H9 (cell line): ENCODE data around the gene LIPC. TPM values are rescaled to one million over a fixed set of nuclear protein-coding genes. Genes with fewer than 3 reads are reported as not detected.

ENCODE experiments used
- DNase-seq: peaks from one replicate; pipeline ENCODE4 v3.0.0-alpha.2; 2017
- H2AFZ ChIP-seq: one replicate; pipeline ENCODE4 v1.6.1; 2013; ENCODE audit warnings: mild to moderate bottlenecking, low read length, control low read depth, moderate library complexity
- H2AK5ac ChIP-seq: 2 replicates; pipeline ENCODE4 v1.6.1; 2013; ENCODE audit warnings: low read length, control low read depth, mixed read lengths; ENCODE audit not compliant: insufficient read length
- H2BK120ac ChIP-seq: one replicate; pipeline ENCODE4 v1.6.1; 2013; ENCODE audit warnings: low read depth, mild to moderate bottlenecking, low read length, control low read depth, inconsistent platforms; ENCODE audit not compliant: poor library complexity, severe bottlenecking
- H2BK12ac ChIP-seq: 2 replicates; pipeline ENCODE4 v1.6.1; 2013; ENCODE audit warnings: low read length, control low read depth, mixed read lengths, low read depth; ENCODE audit not compliant: insufficient read length
- H2BK15ac ChIP-seq: 2 replicates; pipeline ENCODE4 v1.6.1; 2013; ENCODE audit warnings: low read depth, low read length, control low read depth
- H2BK20ac ChIP-seq: one replicate; pipeline ENCODE4 v1.6.1; 2013; ENCODE audit warnings: low read depth, mild to moderate bottlenecking, low read length, control low read depth, inconsistent platforms; ENCODE audit not compliant: poor library complexity, severe bottlenecking
- H2BK5ac ChIP-seq: 2 replicates; pipeline ENCODE4 v1.6.1; 2013; ENCODE audit warnings: low read length, control low read depth, mixed read lengths; ENCODE audit not compliant: insufficient read length
- H3K14ac ChIP-seq: 2 replicates; pipeline ENCODE4 v1.6.1; 2013; ENCODE audit warnings: low read length, control low read depth; ENCODE audit not compliant: insufficient read depth
- H3K18ac ChIP-seq: 2 replicates; pipeline ENCODE4 v1.6.1; 2013; ENCODE audit warnings: low read depth, mild to moderate bottlenecking, mixed read lengths, low read length, control low read depth; ENCODE audit not compliant: insufficient read length
- H3K23ac ChIP-seq: 2 replicates; pipeline ENCODE4 v1.6.1; 2013; ENCODE audit warnings: low read length, control low read depth, mixed read lengths, low read depth; ENCODE audit not compliant: insufficient read length
- H3K23me2 ChIP-seq: 2 replicates; pipeline ENCODE4 v1.6.1; 2013; ENCODE audit warnings: low read depth, mild to moderate bottlenecking, mixed read lengths, low read length, control low read depth; ENCODE audit not compliant: insufficient read length, poor library complexity, severe bottlenecking
- H3K27ac ChIP-seq: 2 replicates; pipeline ENCODE4 v1.5.1; 2013; ENCODE audit warnings: low read length, control low read depth, mixed read lengths, low read depth; ENCODE audit not compliant: insufficient read length
- H3K27me3 ChIP-seq: 2 replicates; pipeline ENCODE4 v1.6.1; 2013; ENCODE audit warnings: low read length, control low read depth, inconsistent platforms; ENCODE audit not compliant: insufficient read depth
- H3K4ac ChIP-seq: 2 replicates; pipeline ENCODE4 v1.6.1; 2013; ENCODE audit warnings: low read depth, mild to moderate bottlenecking, control low read depth, inconsistent platforms, low read length, moderate library complexity
- H3K4me1 ChIP-seq: 2 replicates; pipeline ENCODE4 v1.6.1; 2013; ENCODE audit warnings: low read length, control low read depth, inconsistent platforms; ENCODE audit not compliant: insufficient read depth
- H3K4me2 ChIP-seq: 2 replicates; pipeline ENCODE4 v1.6.1; 2013; ENCODE audit warnings: low read length, control low read depth, mixed read lengths; ENCODE audit not compliant: insufficient read length, insufficient read depth
- H3K56ac ChIP-seq: 2 replicates; pipeline ENCODE4 v1.6.1; 2013; ENCODE audit warnings: low read depth, mild to moderate bottlenecking, mixed read lengths, low read length, control low read depth; ENCODE audit not compliant: insufficient read length
- H3K79me1 ChIP-seq: 2 replicates; pipeline ENCODE4 v1.6.1; 2013; ENCODE audit warnings: low read depth, mild to moderate bottlenecking, moderate library complexity, low read length, control low read depth, inconsistent platforms; ENCODE audit not compliant: insufficient read depth, poor library complexity, severe bottlenecking
- H3K79me2 ChIP-seq: 2 replicates; pipeline ENCODE4 v1.6.1; 2013; ENCODE audit warnings: low read length, control low read depth, inconsistent platforms; ENCODE audit not compliant: insufficient read depth
- H3K9ac ChIP-seq: 2 replicates; pipeline ENCODE4 v1.6.1; 2013; ENCODE audit warnings: low read length, control low read depth, mixed read lengths; ENCODE audit not compliant: insufficient read length; ENCODE audit errors: extremely low read depth
- H3K9me3 ChIP-seq: one replicate; pipeline ENCODE4 v1.6.1; 2013; ENCODE audit warnings: low read depth, low read length, inconsistent platforms; ENCODE audit not compliant: control insufficient read depth
- H3T11ph ChIP-seq: one replicate; pipeline ENCODE4 v1.6.1; 2013; ENCODE audit warnings: mild to moderate bottlenecking, low read length, control low read depth, inconsistent platforms
- H4K20me1 ChIP-seq: one replicate; pipeline ENCODE4 v1.6.1; 2013; ENCODE audit not compliant: control insufficient read depth, insufficient read length, insufficient read depth
- H4K5ac ChIP-seq: 2 replicates; pipeline ENCODE4 v1.6.1; 2013; ENCODE audit warnings: low read depth, mild to moderate bottlenecking, mixed read lengths, low read length, control low read depth; ENCODE audit not compliant: insufficient read length
- H4K8ac ChIP-seq: replicated peaks from 2 replicates; pipeline ENCODE4 v1.6.1; 2013; ENCODE audit warnings: low read length, control low read depth, mixed read lengths, low read depth; ENCODE audit not compliant: insufficient read length
- H4K91ac ChIP-seq: 2 replicates; pipeline ENCODE4 v1.6.1; 2013; ENCODE audit warnings: low read depth, mild to moderate bottlenecking, moderate library complexity, mixed read lengths, low read length, control low read depth; ENCODE audit not compliant: insufficient read length
- H3K27ac Mint-ChIP-seq, 3 experiments: 2 replicates in 2 of 3; 3 replicates in 1 of 3; pipeline ENCODE4 v1.8.0; 2020 to 2021; ENCODE audit warnings: mixed read lengths in 3 of 3, mild to moderate bottlenecking in 1 of 3, moderate library complexity in 1 of 3
- H3K27me3 Mint-ChIP-seq: 2 replicates; pipeline ENCODE4 v1.8.0; 2021; ENCODE audit warnings: low read depth, mild to moderate bottlenecking, moderate library complexity, mixed read lengths
- H3K36me3 Mint-ChIP-seq, 3 experiments: 2 replicates in 2 of 3; 3 replicates in 1 of 3; pipeline ENCODE4 v1.8.0; 2020 to 2021; ENCODE audit warnings: low read depth in 3 of 3, mixed read lengths in 3 of 3; ENCODE audit not compliant: insufficient read depth in 1 of 3
- H3K4me1 Mint-ChIP-seq, 2 experiments: 2 replicates each; pipeline ENCODE4 v1.8.0; 2020; ENCODE audit warnings: mixed read lengths in 2 of 2
- H3K4me3 Mint-ChIP-seq, 2 experiments: 2 replicates in 1 of 2; 3 replicates in 1 of 2; pipeline ENCODE4 v1.8.0; 2020 to 2021; ENCODE audit warnings: mild to moderate bottlenecking in 2 of 2, mixed read lengths in 2 of 2, moderate library complexity in 1 of 2
- H3K9me3 Mint-ChIP-seq, 2 experiments: 2 replicates in 1 of 2; 3 replicates in 1 of 2; pipeline ENCODE4 v1.8.0; 2020; ENCODE audit warnings: mild to moderate bottlenecking in 2 of 2, mixed read lengths in 2 of 2, moderate library complexity in 1 of 2
- WGBS: extraction: QIAGEN DNeasy Blood & Tissue Kit; methylation state at CpG from one replicate; pipeline ENCODE4 v1.1.7; 2013; ENCODE audit warnings: missing lambda C conversion rate, low lambda C conversion rate, mixed read lengths; ENCODE audit not compliant: insufficient read length; ENCODE audit errors: extremely low coverage; 5-methylcytosine and 5-hydroxymethylcytosine counted together
- total RNA-seq: library from RNA; stranded (reverse); gene quantifications from 2 replicates; pipeline ENCODE4 v1.2.1, GENCODE V29; 2021
- TF ChIP-seq, protein P1 (sequence below): fragments of 200-600 bp; sonication (generic); conservative IDR thresholded peaks from 3 replicates; pipeline ENCODE4 v1.8.0; 2021; ENCODE audit warnings: antibody characterized with exemption, mild to moderate bottlenecking

Gene LIPC
- total RNA-seq, 1 experiment from 2014 or later: not detected

- Histone ChIP-seq H3K9me3 (no peaks in the 10 kb centered on the region), H3K79me1 (no peaks in the 10 kb centered on the region), H3K79me2 (no peaks in the 10 kb centered on the region), H3K23me2 (no peaks in the 10 kb centered on the region), H3K4me2 (no peak overlapping the region), H3K9ac (no peak overlapping the region), H3K56ac (no peak overlapping the region), H3K27ac (no peak overlapping the region), H2BK120ac (no peak overlapping the region), H3K4ac (no peak overlapping the region), H3K18ac (no peak overlapping the region), H4K5ac (no peak overlapping the region), H2BK15ac (no peak overlapping the region), H2AK5ac (no peak overlapping the region), H2BK12ac (no peak overlapping the region), H3K27me3 (no peaks in the 10 kb centered on the region), H4K20me1 (no peaks in the 10 kb centered on the region), H3T11ph (no peak overlapping the region), H2BK5ac (no peak overlapping the region), H2BK20ac (no peak overlapping the region), H4K91ac (no peak overlapping the region), H3K23ac (no peak overlapping the region), H2AFZ (no peak overlapping the region), H3K14ac (no peak overlapping the region), H3K4me1 (no peaks in the 10 kb centered on the region), H4K8ac (no peak overlapping the region)
- H3K4me3 Mint-ChIP-seq: no peak overlapping the region
- TF ChIP-seq, protein P1, sequence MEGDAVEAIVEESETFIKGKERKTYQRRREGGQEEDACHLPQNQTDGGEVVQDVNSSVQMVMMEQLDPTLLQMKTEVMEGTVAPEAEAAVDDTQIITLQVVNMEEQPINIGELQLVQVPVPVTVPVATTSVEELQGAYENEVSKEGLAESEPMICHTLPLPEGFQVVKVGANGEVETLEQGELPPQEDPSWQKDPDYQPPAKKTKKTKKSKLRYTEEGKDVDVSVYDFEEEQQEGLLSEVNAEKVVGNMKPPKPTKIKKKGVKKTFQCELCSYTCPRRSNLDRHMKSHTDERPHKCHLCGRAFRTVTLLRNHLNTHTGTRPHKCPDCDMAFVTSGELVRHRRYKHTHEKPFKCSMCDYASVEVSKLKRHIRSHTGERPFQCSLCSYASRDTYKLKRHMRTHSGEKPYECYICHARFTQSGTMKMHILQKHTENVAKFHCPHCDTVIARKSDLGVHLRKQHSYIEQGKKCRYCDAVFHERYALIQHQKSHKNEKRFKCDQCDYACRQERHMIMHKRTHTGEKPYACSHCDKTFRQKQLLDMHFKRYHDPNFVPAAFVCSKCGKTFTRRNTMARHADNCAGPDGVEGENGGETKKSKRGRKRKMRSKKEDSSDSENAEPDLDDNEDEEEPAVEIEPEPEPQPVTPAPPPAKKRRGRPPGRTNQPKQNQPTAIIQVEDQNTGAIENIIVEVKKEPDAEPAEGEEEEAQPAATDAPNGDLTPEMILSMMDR: no peak
- H3K36me3 Mint-ChIP-seq: no peaks in the 10 kb centered on the region; a peak in 1 of 7 replicates
- no peaks in the 10 kb centered on the region; a peak in 1 of 5 replicates for H3K9me3 Mint-ChIP-seq
- no peak for DNase-seq
- H3K27ac Mint-ChIP-seq: no peak overlapping the region
- no CpG with 5 or more reads among the region's 6 CpGs for WGBS
- H3K4me1 Mint-ChIP-seq: peaks cover 13 to 25% of the 10 kb centered on the region in 2 experiments
- H3K27me3 Mint-ChIP-seq: no peaks in the 10 kb centered on the region
These were observed 134.2 kb downstream of the LIPC start for GRCh38 chr15:58566029-58566428.
